Measurements from ENCODE around the gene TAL1.

Gene TAL1

GRCh38 chr1:47229031-47229885 is 2.8 kb downstream of the TAL1 start:
- peak; percentile 53 for DNase-seq

- DNase-seq: no peak
These were observed 3.4 kb downstream of the TAL1 start for GRCh38 chr1:47228644-47229030.

GRCh38 chr1:47227341-47228232 is 4.4 kb downstream of the TAL1 start:
- DNase-seq: no peak

GRCh38 chr1:47226839-47227215 is 5.2 kb downstream of the TAL1 start:
- peak; percentile 30 for DNase-seq

- DNase-seq: peak; percentile 41
These were observed 5.7 kb downstream of the TAL1 start for GRCh38 chr1:47226121-47226838.

GRCh38 chr1:47225430-47226100 is 6.5 kb downstream of the TAL1 start:
- peak; percentile 38 for DNase-seq

- DNase-seq: no peak
These were observed 7.2 kb downstream of the TAL1 start for GRCh38 chr1:47224676-47225399.

- no peak for DNase-seq
These were observed 7.9 kb downstream of the TAL1 start for GRCh38 chr1:47223921-47224675.

GRCh38 chr1:47223174-47223920 is 8.7 kb downstream of the TAL1 start:
- no peak for DNase-seq

GRCh38 chr1:47222476-47222875 is 9.5 kb downstream of the TAL1 start:
- DNase-seq: no peak

- DNase-seq: no peak
These were observed 12.3 kb downstream of the TAL1 start for GRCh38 chr1:47219590-47220220.

GRCh38 chr1:47219001-47219400 is 13.0 kb downstream of the TAL1 start:
- no peak for DNase-seq

GRCh38 chr1:47216278-47217059 is 15.6 kb downstream of the TAL1 start:
- DNase-seq: no peak

GRCh38 chr1:47215713-47216112 is 16.3 kb downstream of the TAL1 start:
- no peak for DNase-seq

- no peak for DNase-seq
These were observed 17.5 kb downstream of the TAL1 start for GRCh38 chr1:47214549-47214948.

GRCh38 chr1:47213230-47213963 is 18.6 kb downstream of the TAL1 start:
- no peak for DNase-seq

GRCh38 chr1:47212636-47213229 is 19.3 kb downstream of the TAL1 start:
- DNase-seq: no peak

- no peak for DNase-seq
These were observed 20.2 kb downstream of the TAL1 start for GRCh38 chr1:47211796-47212269.
